8988T (cell line): ENCODE data around the gene FOXI3.

Experiments
- DNase-seq: peaks from one replicate; pipeline ENCODE4 v3.0.0; 2011

Gene FOXI3

DNA sequence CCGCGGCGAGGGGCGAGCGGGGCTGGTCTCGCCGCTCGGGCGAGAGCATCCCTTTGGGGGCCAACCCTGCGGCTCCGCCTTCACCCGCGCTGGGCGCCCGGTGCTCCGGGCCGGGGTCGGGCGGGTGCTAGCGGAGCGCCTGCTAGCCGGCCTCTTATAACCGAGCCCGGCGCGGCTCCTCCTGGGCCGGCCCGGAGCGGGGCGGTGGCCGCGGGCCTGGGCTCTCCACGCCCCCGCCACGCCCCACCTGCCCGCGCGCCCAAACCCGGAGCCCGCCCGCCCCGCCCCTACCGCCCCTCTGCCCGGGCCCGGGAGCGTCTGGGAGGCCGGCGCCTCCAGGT is at the start of gene FOXI3:
FOXI3 (minus strand) TSS at position 129 of the 341 bp plus-strand sequence. CDS start 158 bp downstream, outside the sequence.
- no peak for DNase-seq

DNA sequence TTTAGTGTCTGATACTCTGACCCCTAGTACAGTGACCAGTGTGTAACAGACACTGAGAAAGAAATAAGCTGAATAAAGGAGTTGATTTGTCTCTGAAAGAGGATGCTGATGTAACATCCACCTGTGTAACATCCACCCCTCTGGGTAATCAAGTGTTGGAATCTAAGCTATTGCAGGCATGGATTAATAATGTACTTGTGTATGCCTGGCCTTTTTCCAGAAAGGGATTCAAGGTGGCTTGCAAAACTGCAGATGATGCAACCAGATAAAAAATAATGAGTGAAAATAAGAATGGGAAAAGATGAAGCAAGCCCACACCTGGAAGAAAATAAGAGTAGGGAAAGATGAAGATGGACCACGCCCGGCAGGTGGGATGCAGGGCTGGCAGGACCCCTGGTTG is 48.2 kb upstream of the FOXI3 start:
- DNase-seq: no peak

DNA sequence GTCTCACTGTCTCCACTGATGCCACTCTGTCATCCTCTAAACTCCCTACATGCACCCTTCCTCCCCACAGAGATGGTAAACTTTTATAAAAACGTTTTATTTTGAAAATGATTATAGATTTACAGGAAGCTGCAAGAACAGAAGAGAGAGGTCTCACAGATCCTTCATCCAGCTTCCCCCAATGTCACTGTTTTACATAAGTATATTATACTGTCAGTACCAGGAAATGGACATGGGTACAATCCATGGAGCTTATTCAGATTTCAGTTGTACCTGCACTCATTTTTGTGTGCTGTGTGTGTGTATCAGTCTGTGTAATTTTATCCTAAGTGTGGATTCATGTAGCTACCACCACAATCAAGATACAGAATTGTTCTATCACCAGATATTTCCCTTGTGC is 46.7 kb upstream of the FOXI3 start:
- DNase-seq: no peak

DNA sequence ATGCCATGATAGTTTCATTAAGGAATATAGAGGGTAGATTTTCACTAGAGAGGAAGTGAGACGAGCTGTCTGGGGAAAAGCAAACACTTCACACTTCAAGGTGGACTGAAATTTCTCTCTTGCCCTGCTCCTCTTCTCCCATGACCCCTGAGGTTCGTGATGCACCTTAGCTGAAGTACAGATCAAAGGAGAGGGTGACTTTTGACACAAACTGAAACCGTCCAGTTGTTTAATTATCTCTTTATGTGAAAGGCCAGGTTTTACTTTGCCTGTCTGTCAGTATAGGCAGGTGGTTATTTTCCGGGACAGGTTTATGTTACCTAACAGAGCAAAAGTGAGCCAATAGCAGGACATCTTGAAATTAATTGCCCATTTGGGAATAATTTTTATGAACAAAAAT is 41.0 kb upstream of the FOXI3 start:
- DNase-seq: no peak

DNA sequence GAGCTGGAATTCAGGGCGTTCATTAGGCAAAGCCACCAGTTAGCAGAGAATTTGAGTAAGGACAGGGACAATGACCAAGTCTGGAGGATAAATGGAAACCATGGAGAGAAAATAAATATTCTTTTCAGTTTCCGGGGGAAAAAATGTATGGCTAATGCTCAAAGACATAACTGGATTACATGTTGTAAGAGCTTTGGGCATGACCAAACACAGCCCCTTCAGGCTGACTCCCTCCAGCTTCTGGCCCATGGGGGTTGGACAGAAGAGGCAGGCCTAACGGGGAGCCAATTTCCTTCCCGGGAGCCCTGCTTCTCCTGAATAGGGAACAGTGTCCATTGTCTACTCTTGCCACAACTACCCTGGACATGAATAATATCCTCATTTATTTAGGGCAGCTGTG is 39.5 kb upstream of the FOXI3 start:
- no peak for DNase-seq

DNA sequence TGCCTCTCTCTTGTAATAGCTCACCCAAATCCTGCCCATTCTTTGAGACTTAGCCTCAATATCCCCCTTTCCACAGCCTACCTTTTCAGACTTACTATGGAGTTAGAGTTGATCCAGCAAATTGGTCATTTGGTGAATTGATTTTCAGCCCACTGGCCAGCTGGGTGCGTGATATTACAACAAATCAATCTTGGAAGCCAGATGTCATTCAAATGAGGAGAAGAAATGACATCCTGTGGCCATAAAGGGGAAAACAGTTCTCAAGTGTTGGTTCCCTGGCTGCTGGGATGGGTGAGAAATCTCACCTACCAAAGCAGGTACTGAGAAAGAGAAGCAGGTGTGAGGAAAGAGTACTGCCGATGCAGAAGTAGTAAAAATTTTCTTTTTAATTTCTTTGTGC is 36.7 kb upstream of the FOXI3 start:
- no peak for DNase-seq

DNA sequence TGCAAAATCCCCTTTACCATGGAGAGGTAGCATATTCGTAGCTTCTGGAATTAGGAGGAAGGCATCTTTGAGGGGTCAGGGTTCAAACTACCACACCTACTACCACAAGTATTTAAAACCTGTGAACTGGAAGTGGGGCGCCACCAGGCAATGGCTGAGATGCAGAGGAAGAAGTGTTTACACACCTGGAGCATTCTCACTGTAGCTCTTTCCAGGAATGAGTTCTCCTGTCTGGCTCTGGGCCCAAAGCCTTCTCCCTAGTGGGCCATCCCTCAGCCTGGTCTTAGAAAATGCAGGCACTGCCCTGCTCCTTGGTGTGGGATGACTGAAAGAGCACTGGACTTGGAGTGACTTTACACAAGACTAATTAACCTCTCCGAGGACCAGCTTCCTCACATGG is 30.7 kb upstream of the FOXI3 start:
- DNase-seq: no peak

DNA sequence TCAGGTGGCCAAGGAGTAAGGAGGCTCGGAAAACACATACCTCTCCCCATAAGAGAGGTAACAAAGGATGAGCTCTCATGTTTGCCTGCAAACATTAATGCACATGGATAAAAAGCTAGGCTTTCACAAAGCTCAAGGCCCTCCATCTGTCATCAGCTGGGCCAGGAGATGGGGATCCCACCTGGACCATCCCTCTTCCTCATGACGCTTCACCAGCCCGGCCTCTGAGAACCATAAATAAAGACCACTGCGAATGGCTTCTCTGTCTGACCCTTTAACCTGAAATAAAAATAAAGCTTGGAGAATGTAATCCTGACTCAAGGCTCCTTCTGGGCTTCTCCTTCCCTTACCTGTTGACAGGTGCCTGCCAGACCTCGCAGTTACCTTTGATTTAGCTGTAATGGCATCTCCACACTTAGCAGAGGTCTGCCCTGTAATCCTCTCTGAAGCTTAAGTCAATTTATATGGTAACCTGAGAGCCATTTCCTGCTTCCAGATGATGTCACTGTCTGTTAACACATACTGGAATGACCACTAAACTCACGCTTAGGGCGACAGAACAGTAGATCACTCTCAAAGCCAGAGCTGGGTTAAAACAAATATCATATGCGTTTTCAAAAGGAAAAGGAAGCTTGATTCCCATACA is 29.3 kb upstream of the FOXI3 start:
- no peak for DNase-seq

DNA sequence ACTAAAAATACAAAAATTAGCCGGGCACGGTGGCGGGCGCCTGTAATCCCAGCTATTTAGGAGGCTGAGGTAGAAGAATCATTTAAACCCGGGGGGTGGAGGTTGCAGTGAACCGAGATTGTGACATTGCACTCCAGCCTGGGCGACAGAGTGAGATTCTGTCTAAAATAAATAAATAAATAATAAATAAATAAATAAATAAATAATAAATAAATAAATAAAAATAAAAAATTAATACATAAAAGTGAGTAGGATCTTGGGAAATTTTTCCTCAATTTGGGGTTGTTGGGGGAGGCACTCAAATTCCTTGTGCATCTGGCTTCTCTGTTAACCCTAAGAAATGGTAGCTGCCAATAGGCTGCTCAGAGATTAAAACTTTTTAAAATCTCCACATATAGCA is 20.3 kb upstream of the FOXI3 start:
- no peak for DNase-seq

DNA sequence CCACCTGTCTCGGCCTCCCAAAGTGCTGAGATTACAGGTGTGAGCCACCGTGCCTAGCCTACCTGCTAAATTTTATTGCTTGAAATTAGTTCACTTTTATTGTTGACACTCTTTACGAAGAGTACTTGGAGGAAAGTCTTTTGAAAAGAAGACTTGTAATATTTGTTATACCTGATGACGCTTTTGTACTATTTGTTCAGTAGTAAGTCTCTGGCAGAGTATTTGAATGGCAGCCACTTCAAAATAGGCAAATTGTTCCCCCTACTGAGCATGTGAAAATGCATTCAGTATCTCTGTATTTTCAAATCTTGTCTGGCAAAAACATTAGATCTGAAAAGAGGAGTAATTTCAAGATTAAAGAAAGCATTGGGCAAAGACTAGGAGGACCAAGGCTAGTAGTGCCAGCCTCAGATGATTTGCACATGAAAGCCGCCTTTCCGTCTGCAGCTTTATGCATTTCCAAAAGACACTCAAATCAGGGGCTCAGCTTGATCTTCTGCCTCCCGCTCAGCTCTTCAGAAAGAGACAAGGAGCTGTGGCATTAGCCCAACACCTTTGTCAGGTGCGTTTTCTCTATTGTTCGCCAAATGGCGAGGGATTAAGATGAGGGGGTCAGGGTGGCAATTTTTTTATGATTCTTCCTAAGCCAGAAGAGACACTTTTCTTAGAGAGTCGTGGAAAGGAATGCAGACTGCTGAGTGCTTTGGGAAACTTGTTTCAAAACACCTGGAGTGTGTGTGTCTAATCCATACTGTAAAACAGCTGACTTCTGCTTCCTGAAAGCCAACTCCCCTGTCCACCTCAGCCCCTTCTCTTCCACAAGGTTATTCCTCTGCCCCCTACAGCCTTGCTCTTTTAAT is 18.8 kb upstream of the FOXI3 start:
- DNase-seq: no peak

DNA sequence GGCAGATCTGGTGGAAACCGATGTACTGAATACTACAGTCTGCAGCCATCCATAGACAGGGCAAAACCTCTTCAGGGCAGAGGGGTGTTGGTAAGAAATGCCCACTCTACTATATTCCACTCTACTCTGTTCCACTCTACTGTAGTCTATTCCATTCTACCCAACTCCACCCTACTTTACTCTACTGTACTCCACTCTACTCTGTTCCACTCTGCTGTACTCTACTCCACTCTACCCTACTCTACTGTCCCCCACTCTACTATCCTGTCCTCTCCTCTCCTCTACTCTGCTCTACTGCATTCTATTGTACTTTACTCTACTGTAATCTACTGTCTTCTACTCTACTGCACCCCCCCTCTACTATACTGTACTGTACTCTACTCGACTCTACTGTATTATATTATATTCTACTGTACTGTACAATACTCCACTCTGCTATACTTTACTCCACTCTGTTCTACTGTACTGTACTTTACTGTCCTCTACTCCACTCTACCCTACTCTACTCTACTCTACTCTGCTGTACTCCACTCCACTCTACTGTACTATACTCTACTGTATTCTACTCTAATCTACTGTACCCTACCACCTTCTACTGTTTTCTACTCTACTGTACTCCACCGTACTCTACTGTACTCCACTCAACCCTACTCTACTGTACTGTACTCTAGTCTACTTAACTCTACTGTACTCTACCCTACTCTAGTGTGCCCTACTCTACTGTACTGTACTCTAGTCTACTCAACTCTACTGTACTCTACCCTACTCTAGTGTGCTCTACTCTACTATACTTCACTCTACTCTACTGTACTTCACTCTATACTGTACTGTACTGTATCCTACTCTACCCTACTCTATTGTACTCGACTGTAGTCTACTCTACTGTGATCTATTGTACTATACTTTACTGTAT is 17.0 kb upstream of the FOXI3 start:
- DNase-seq: no peak

DNA sequence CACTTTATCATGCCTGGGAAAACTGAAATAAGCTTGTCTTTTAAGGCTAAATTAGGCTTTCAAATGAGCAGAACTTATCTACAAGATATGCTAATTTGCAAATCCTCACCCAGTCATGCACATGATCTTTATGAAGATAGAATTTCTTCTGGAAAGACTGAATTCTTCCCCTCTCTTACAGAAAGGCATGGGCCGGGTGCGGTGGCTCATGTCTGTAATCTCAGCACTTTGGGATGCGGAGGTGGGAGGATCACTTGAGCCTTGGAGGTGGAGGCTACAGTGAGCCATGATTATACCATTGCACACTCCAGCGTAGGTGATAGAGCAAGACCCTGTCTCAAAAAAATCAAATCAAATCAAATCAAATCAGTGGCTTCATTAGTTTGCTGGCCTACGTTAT is 11.7 kb upstream of the FOXI3 start:
- no peak for DNase-seq

DNA sequence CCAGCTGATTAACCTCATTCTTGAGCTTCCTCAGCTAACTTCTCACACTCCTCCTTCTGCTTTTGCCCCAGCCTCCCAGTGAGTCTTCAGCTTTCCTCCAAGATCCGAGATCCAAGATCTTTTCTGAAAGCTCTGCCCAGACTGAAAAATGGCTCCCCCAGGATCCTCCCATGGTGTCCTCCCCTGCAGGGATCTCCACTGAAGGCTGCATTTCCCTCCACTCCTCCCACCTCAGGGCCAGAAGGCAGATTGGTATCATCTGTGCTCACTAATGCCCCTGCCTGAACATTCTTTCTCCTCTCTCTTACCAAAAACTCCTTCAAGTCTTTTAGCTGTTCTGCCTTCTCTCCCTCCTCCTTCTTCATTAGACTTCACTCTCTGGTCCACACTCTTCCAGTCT is 6.1 kb upstream of the FOXI3 start:
- DNase-seq: no peak

DNA sequence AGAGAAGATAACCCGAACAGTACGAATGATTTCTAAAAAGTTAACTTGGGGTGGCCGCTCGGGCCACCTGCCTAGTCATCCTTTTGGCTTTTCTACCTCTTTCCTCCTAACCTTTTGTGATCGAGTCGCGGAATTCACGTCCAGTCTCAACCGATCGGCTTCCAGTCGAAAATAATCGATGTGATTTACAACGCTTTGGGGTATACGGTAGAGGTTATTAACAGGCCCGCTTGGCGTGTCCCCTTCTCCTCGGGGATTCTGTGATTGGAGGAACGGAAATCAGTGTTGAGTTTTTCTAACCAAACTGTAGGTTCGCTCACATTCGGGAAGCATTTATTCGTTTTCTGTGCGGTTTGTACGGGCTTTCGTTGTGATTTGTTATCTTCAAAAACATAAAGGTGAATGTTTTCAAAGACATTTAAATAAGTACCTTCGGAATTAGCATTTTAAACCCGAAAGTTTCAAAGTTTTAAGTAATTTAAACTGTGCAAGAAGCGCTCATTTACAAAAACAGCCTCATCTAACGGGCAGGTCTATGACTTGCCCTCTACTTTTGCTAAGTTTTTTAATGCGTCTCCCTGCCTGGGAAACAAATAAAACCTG is 588 bp upstream of the FOXI3 start:
- DNase-seq: no peak

DNA sequence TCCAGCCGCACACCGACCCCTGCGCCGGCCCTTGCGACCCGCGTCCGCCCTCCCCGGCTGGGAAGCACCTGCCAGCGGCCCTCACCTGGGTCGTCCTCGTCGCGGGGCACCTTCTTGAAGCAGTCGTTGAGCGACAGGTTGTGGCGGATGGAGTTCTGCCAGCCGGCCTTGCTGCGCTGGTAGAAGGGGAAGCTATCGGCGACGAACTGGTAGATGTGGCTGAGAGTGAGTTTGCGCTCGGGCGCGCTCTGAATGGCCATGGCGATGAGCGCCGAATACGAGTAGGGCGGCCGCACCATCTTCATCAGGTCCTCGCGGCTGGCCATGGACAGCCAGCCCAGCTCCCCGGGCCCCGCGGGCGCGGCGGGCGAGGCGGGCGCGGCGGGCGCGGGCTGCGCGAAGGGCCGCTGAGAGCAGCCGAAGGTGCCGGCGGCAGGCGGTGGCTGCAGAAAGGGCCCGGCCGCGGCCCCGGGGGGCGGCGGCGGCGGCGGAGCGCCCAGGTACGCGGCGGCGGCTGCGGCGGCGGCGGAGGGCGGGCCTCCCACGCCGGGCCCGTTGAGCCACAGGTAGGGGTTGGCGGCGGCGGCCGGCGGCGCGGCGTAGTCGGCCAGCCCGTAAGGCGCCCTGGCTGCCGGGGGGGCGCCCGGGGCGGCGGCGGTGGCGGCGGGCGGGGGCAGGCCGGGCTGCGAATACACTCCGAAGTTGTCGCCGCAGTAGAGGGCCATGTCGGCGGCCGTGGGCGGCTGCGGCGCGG is 505 bp downstream of the FOXI3 start:
- DNase-seq: no peak

DNA sequence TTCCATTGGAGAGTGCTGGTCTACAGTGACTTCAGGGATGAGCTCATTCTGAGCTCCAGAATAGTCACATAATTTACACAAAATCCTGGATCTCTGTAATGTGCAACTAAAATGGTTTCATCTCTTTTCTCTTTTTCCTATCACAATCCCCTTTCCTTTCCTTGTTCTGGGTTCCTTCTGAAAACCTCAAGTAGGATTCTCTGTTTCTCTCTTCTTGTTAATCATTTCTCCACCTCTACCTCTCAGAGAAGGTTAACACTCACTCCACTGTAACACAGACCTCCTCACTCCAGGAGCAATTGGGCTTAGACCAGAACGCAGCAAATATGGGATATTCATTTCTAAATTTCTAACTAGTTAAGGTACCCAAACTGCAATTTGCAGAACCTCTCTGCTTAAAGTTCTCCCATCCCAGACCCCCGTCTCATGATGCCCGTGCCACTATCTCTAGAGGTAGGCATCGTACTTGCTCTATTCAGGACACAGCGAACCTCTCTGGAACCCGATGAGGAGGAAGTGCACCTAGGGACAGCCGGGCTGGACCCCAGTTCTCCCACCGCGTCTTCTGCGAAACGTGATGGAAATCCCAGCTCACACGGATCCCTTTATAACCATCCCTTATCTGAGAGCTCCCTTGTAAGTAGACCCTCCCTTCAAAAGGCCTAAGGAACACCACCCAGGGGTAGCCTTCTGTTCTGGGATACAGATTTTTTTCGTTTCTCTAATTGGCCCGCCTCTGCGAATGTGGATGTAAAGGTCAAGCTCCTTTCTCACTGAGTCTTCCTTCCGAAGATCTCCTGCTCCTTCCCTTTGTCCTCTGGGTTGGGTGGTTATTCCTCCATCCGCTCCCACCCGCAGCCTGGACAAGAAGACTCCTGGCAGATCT is 1.3 kb downstream of the FOXI3 start:
- no peak for DNase-seq

DNA sequence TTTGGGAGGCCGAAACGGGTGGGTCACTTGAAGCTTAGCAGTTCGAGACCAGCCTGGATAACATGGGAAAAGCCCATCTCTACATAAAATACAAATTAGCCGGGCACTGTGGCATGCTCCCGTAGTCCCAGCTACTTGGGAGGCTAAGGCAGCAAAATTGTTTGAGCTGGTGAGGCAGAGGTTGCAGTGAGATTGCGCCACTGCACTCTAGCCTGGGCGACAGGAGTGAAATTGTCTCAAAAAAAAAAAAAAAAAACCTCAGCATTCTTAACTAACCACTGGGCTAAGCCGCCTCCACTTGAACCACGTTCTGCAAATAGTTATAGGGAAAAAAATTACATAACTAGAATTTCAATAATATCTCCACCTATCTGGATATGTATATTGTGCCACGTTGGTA is 2.3 kb downstream of the FOXI3 start:
- DNase-seq: no peak

DNA sequence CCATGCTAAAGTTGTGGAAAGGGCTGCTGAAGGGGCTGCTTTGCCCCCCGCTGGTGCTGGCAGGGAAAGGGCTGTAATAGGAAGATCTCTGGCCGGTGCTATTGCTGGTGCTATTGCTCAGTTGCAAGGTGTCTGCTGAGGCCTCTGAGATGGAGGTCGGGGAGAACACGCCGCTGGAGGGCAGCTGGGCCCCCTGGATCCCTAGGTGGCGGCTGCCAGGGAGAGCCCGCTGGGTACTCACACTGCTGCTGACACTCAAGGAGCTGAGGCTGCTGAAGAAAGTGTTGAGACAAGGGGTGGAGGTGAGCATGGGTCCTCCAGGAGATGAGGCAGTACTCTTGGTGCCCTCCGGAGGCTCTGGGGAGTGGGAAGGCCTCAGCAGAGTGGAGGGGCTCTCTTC is 4.2 kb downstream of the FOXI3 start:
- no peak for DNase-seq

DNA sequence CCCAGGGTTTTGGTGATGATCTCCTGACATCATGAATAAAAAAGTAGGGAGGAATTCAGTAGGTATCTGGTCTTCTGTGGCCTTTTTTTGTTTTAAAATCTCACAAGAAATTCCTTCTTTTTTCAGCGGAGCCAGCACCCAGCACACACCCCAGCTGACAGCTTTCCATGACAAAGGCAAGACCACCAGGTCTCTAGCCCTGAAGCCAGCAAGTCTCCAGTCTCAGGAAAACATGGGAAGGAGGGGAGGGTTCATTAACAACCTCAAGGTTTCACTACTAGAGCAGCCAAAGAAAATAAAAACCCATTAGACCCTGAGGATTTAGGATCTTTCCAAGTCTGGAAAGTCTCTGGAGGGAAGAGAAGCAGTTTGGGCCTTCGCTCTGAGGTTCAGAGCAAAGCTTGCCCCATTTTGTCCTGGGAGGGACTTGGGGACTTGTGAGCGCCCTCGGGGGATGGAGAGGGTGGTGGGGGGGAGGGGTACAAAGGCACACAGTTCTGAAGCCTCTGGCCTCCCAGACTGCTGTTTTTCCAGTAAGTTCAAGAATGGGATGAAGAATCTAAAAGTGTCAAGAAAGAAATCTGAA is 9.0 kb downstream of the FOXI3 start:
- DNase-seq: no peak

DNA sequence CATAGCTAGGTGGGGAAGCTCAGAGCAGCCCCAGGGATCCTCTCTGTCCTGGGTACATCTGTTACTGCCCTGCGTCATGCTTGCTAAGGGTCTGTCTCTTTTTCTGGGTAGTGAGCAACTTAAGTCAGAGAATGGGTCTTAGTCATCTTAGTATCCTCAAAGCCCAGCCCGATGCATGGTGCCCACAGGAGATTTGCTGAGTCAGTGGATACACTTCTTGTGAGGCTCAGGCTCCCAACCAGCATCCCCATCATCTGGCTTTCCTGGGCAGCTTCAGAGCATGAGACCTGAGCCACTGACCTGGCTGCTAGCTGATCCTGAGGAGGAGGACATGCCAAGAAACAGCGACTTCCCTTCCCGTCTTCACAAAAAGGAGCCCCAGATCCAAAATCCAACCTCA is 10.0 kb downstream of the FOXI3 start:
- no peak for DNase-seq

DNA sequence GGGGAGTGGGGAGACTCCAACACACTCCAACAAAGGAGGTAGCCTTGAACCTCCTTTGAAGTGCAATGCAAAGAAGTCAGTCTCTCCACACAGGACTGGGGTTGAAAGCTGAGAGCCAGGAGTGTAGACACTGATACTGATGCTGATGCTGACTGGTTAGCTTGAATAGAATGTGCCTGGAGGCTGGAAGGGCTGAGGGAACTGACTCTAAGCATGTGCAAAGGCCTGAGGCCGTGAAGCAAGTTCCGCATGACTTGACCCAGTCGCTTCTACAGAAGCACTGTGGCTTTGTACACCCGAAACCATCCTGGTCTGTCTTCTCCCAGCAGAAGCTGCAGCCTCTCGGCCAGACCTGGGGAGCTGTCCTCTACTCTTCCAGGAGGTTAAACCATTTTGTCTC is 10.4 kb downstream of the FOXI3 start:
- no peak for DNase-seq
